Ramos (cell line): ENCODE data around the gene MGME1.

Experiments used
- in situ Hi-C: fragments of 300-500 bp; cut with MboI; formaldehyde crosslinking; loops from one replicate; pipeline ENCODE4 v1.14.3; 2022; ENCODE audit warnings: low sequenced_read_pairs; ENCODE audit not compliant: unreplicated experiment

The MGME1 gene

GRCh38 chr20:17987988-17988387 is 19.2 kb downstream of the MGME1 start:
- in situ Hi-C loops = no loop called here

- in situ Hi-C loops = loop anchor here (10.0 kb wide), 1 partner anchor 316 kb away; no protein-coding TSS in a partner anchor
Measured at GRCh38 chr20:17990278-17990972, 21.6 kb downstream of the MGME1 start.

GRCh38 chr20:17992224-17992637 is 23.4 kb downstream of the MGME1 start:
- in situ Hi-C loops = loop anchor here (10.0 kb wide), 1 partner anchor 317 kb away; no protein-coding TSS in a partner anchor

- in situ Hi-C loops = loop anchor here (10.0 kb wide), 1 partner anchor 318 kb away; no protein-coding TSS in a partner anchor
Measured at GRCh38 chr20:17992847-17993513, 24.2 kb downstream of the MGME1 start.

- in situ Hi-C loops = loop anchor here (10.0 kb wide), 1 partner anchor 319 kb away; no protein-coding TSS in a partner anchor
Measured at GRCh38 chr20:17993546-17993945, 24.7 kb downstream of the MGME1 start.

- in situ Hi-C loops = loop anchor here (10.0 kb wide), 1 partner anchor 321 kb away; no protein-coding TSS in a partner anchor
Measured at GRCh38 chr20:17995967-17996819, 27.4 kb downstream of the MGME1 start.

GRCh38 chr20:17998446-17998845 is 29.6 kb downstream of the MGME1 start:
- in situ Hi-C loops = loop anchor here (10.0 kb wide), 1 partner anchor 324 kb away; no protein-coding TSS in a partner anchor

- in situ Hi-C loops = loop anchor here (10.0 kb wide), 1 partner anchor 325 kb away; no protein-coding TSS in a partner anchor
Measured at GRCh38 chr20:17999566-17999965, 30.7 kb downstream of the MGME1 start.

- in situ Hi-C loops = no loop called here
Measured at GRCh38 chr20:18001131-18001921, 32.5 kb downstream of the MGME1 start.

GRCh38 chr20:18003897-18004296 is 35.1 kb downstream of the MGME1 start:
- in situ Hi-C loops = no loop called here

GRCh38 chr20:18004384-18005031 is 35.7 kb downstream of the MGME1 start:
- in situ Hi-C loops = no loop called here

- in situ Hi-C loops = no loop called here
Measured at GRCh38 chr20:18005170-18005989, 36.6 kb downstream of the MGME1 start.

GRCh38 chr20:18005990-18006364 is 37.2 kb downstream of the MGME1 start:
- in situ Hi-C loops = no loop called here

GRCh38 chr20:18006684-18007083 is 37.9 kb downstream of the MGME1 start:
- in situ Hi-C loops = no loop called here

- in situ Hi-C loops = no loop called here
Measured at GRCh38 chr20:18007534-18008292, 38.9 kb downstream of the MGME1 start.

- in situ Hi-C loops = no loop called here
Measured at GRCh38 chr20:18009116-18009515, 40.3 kb downstream of the MGME1 start.

GRCh38 chr20:18011482-18011881 is 42.7 kb downstream of the MGME1 start:
- in situ Hi-C loops = no loop called here
